Peyer's patch (tissue), 4 donors: ENCODE results near the gene CCDC182. TPM values are rescaled to one million over a fixed set of nuclear protein-coding genes. Genes with fewer than 3 reads are reported as not detected.

ENCODE experiments used
- DNase-seq, 3 donors: peaks; one replicate each; pipeline ENCODE4 v3.0.0-alpha.2; 2017 to 2019
- H3K27ac ChIP-seq, 4 donors: fragments of 200-600 bp; sonication (generic); one replicate each; pipeline ENCODE4 v1.5.1; 2016 to 2019
- H3K27me3 ChIP-seq, 2 donors: fragments of 200-600 bp; sonication (generic); one replicate each; pipeline ENCODE4 v1.5.1; 2019
- H3K36me3 ChIP-seq, 3 donors: fragments of 200-600 bp; sonication (generic); one replicate each; pipeline ENCODE4 v1.5.1; 2016 to 2019
- H3K4me1 ChIP-seq, 4 donors: fragments of 200-600 bp; sonication (generic); one replicate each; pipeline ENCODE4 v1.5.1; 2016 to 2019
- H3K4me3 ChIP-seq, 4 donors: fragments of 200-600 bp; sonication (generic); 1 replicate in 3 of 4; 2 replicates in 1 of 4; pipeline ENCODE4 v1.5.1; 2016 to 2019; ENCODE audit warnings: mild to moderate bottlenecking in 1 of 4
- H3K9me3 ChIP-seq, 4 donors: fragments of 200-600 bp; sonication (generic); one replicate each; pipeline ENCODE4 v1.5.1; 2016 to 2019; ENCODE audit warnings: mild to moderate bottlenecking in 1 of 4
- POLR2A ChIP-seq, 2 donors: fragments of 450-650 bp; IDR thresholded peaks; one replicate each; pipeline ENCODE4 v1.5.1; 2017; ENCODE audit warnings: antibody characterized with exemption in 2 of 2, mild to moderate bottlenecking in 2 of 2, moderate library complexity in 2 of 2
- total RNA-seq, 4 donors: library from RNA; depleted of rRNA; stranded (reverse); fragments of >200 nt; gene quantifications; one replicate each; pipeline ENCODE4 v1.1.0, GENCODE V29; 2016
- TF ChIP-seq, protein P1 (sequence below), 6 experiments: fragments of 450-650 bp in 4 of 6; fragments of 200-600 bp in 2 of 6; sonication (generic) in 1 of 6; IDR thresholded peaks; one replicate each; pipeline ENCODE4 v1.5.1; 2017 to 2019; ENCODE audit warnings: antibody characterized with exemption in 6 of 6, mild to moderate bottlenecking in 3 of 6, moderate library complexity in 1 of 6

CCDC182 gene
- total RNA-seq, 4 donors from 2014 or later = not detected

DNA sequence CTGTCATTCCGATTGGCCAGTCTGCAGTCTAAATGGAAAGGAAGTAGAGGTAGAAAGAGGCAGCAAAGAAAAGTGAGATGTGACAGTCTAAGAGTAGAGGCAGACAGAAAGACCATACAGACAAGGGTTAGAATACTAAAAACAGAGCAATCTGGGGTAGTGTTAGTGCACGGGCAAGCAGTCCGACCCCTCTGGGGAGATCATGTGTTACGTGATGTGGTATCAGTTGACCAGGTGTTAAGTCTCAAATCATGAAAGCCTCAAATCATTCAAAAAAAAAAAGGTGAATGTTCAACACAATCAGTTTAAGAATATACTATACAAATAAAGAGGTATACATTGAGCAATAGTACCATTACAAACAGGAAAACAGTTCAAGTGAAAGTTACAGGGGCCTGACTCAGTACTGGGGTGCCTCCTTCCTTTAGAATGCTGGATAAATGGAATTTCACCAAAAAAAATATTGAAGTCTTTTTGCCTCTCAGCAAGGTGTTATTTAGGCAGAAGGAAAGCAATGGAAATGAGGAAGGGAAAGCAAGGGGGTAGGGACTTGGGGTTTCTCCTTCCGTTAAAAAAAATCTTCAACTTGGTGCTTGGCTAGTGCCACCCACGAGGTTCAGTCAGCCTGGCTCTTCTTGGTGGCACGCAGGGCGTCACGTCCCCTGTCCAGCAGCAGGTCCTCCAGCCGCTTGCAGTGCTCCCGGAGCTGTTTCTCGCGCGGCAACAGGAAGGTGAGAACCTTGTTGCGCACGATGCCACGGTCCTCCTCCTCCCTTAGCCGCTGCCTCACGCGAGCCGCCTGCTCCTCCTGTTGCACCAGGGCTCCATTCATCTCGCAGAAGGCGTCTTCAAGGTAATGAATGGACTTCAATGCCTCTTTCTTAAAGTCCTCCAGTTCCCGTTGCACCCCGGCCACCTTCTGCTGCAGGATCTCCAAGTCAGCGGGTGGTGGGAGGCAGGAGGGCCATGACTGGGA, 616 bp downstream of the CCDC182 start:
- H3K27me3 ChIP-seq = no peaks in the 10 kb centered on the region

DNA sequence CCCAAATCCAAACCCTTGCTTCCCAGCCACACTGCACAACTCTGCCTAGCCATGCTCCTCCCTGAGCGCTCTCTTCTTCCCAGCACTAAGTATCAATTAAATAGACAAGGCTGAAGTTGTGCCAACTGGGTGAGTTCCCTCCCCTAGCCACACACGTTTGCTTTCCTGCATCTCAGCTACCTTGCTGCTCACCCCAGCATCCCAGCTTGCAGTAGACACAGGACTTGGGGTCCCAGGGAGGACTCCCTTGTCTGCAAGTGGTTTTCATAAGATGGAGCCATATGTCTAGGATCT, 4.9 kb downstream of the CCDC182 start:
- Histone ChIP-seq H3K4me1 (no peaks in the 10 kb centered on the region), H3K36me3 (no peaks in the 10 kb centered on the region), H3K27me3 (no peaks in the 10 kb centered on the region), H3K27ac (no peak overlapping the region), H3K9me3 (no peaks in the 10 kb centered on the region), H3K4me3 (no peak overlapping the region)
- no peak for DNase-seq
- TF ChIP-seq, protein P1, sequence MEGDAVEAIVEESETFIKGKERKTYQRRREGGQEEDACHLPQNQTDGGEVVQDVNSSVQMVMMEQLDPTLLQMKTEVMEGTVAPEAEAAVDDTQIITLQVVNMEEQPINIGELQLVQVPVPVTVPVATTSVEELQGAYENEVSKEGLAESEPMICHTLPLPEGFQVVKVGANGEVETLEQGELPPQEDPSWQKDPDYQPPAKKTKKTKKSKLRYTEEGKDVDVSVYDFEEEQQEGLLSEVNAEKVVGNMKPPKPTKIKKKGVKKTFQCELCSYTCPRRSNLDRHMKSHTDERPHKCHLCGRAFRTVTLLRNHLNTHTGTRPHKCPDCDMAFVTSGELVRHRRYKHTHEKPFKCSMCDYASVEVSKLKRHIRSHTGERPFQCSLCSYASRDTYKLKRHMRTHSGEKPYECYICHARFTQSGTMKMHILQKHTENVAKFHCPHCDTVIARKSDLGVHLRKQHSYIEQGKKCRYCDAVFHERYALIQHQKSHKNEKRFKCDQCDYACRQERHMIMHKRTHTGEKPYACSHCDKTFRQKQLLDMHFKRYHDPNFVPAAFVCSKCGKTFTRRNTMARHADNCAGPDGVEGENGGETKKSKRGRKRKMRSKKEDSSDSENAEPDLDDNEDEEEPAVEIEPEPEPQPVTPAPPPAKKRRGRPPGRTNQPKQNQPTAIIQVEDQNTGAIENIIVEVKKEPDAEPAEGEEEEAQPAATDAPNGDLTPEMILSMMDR (IDR thresholded peaks at IDR 0.05) = no peak
- TF ChIP-seq POLR2A (IDR thresholded peaks at IDR 0.05) = no peak

More for the DNA sequence above, 616 bp downstream of the CCDC182 start:
- DNase-seq = no peak
- H3K27ac ChIP-seq = no peak overlapping the region
- no peaks in the 10 kb centered on the region for H3K9me3 ChIP-seq
- no peak overlapping the region for H3K4me3 ChIP-seq
- no peaks in the 10 kb centered on the region for H3K4me1 ChIP-seq
- H3K36me3 ChIP-seq = no peaks in the 10 kb centered on the region
- TF ChIP-seq, protein P1 (IDR thresholded peaks at IDR 0.05) = no peak
- TF ChIP-seq POLR2A (IDR thresholded peaks at IDR 0.05) = no peak

DNA sequence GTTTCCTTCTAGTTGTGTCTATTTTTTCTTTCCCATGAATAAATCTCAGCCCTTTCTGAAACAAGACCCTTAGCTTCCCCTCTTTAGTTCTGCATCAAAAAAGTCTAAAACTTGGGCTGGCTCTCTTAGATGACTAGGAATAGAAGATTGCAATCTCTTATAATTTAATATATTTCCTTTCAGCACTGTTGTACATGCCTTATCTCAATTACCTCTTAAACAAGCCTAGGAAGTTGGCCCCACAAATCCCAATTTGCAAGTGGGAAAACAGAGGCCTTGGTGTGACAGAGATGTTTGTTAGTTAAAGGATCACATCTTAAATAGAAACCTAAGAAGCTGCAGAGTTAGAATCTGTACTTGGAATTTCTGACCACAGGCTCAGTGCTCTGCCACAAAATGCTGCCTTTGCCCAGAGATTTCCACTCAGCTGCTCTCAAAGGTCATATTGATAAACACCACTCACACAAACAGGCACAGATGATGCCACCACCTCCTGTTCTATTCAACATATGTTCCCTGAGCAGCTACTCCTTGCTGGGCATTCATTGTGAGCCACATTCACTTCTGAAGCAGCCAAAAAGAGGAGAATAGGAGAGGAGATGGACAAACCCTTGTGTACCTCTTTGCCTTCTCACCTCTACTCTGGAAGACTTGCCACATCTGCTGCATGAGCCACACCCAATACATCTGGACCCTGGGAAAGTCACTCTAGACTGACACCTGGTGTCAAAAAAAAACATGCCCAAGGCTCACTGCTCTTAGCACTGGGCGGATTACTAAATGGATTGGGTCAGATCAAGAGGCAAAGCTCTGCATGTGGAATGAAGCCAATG, 5.5 kb downstream of the CCDC182 start:
- H3K36me3 ChIP-seq = no peaks in the 10 kb centered on the region
- H3K27ac ChIP-seq = no peak overlapping the region
- TF ChIP-seq POLR2A (IDR thresholded peaks at IDR 0.05) = no peak
- TF ChIP-seq, protein P1 (IDR thresholded peaks at IDR 0.05) = peak in 5 of 6 experiments; percentile 12 to 39 (median 37)
- no peaks in the 10 kb centered on the region for H3K9me3 ChIP-seq
- no peak for DNase-seq
- no peaks in the 10 kb centered on the region for H3K4me1 ChIP-seq
- no peak overlapping the region for H3K4me3 ChIP-seq
- H3K27me3 ChIP-seq = no peaks in the 10 kb centered on the region

DNA sequence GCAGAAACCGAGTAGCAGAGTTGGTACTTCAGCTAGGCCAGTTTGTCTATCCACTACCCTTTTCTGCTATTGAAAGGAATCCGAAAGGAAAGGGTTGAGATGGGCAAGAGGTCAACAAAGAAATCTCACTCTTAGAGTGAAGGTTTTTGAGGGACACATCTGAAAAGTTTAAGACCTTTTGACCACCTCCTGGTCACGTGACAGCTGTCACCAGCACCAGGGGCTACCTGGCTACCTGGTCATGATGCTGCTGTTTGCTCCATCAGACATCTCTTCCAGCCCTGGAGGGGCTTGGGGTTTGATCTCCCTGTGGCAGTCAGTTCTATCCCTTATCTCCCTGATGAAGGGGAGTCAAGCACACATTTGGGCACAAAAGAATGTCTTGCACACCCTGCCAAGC, 7.6 kb downstream of the CCDC182 start:
- DNase-seq = no peak
- H3K27ac ChIP-seq = no peak overlapping the region
- H3K9me3 ChIP-seq = no peaks in the 10 kb centered on the region
- H3K4me3 ChIP-seq = no peak overlapping the region
- no peak for TF ChIP-seq POLR2A (IDR thresholded peaks at IDR 0.05)
- TF ChIP-seq, protein P1 (IDR thresholded peaks at IDR 0.05) = no peak
- H3K4me1 ChIP-seq = no peaks in the 10 kb centered on the region
- no peaks in the 10 kb centered on the region for H3K36me3 ChIP-seq
- H3K27me3 ChIP-seq = no peaks in the 10 kb centered on the region

DNA sequence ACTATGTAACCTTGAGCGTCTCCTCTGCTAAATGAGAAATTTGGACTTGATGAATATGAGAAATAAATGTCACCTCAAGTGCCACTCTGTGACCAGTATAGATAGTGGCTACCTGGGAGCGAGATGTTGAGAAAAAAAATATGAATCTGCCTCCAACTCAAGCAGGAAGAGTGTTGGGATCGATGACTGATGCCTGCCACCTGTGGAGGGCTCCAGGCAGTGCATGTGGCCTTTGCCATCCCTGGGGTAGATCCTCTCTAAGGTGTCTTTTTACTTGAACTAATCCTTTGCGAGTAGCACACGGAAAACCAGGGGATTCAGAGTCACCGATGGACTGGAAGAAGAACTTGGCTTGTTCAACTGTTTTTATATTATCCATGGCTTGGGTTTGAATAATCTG, 9.4 kb downstream of the CCDC182 start:
- Histone ChIP-seq H3K27ac (no peak overlapping the region), H3K27me3 (no peaks in the 10 kb centered on the region), H3K4me3 (no peak overlapping the region), H3K4me1 (no peaks in the 10 kb centered on the region), H3K36me3 (no peaks in the 10 kb centered on the region), H3K9me3 (no peaks in the 10 kb centered on the region)
- DNase-seq = no peak
- TF ChIP-seq, protein P1 (IDR thresholded peaks at IDR 0.05) = peak in 2 of 6 experiments; percentile 6 to 26
- TF ChIP-seq POLR2A (IDR thresholded peaks at IDR 0.05) = no peak
